A549 (cell line): ENCODE results near the gene DPPA3. TPM values are rescaled to one million over a fixed set of nuclear protein-coding genes. Genes with fewer than 3 reads are reported as not detected.
A peak's percentile ranks its signal among the peaks of the same experiment; 100 is the strongest.

Experiments used
- ATAC-seq, 2 experiments: fragments of 200-7000 bp in 1 of 2; fragments of >200 bp in 1 of 2; cut with Nextera tagmentation in 1 of 2; cut with Tn5 transposase in 1 of 2; 3 replicates each; pipeline versions ENCODE4 v1.8.0 to v1.9.1; 2018 to 2020; ENCODE audit warnings: mild to moderate bottlenecking in 1 of 2, moderate library complexity in 1 of 2
- CTCF ChIA-PET: fragments of 300-600 bp; sonication (Branson Sonifier 250); formaldehyde crosslinking; extraction: SDS; loops from one replicate; lab custom pipeline; 2021; ENCODE audit warnings: antibody characterized with exemption, inconsistent platforms; lab: Yijun Ruan, JAX
- POLR2A ChIA-PET: fragments of 350-600 bp; formaldehyde crosslinking; extraction: SDS; loops from one replicate; lab custom pipeline; 2021; ENCODE audit warnings: antibody characterized with exemption, inconsistent platforms; lab: Yijun Ruan, JAX
- DNase-seq, 2 experiments: peaks; one replicate each; pipeline versions ENCODE4 v3.0.0 to v3.0.0-alpha.2; 2011 to 2016; ENCODE audit warnings: low read depth in 1 of 2, low spot score in 1 of 2
- FAIRE-seq: peaks from 2 replicates; lab custom pipeline; 2011; peaks lifted over from hg19 to GRCh38; lab: Jason Lieb, UNC
- H3K27ac ChIP-seq, 2 experiments: fragments of >200 bp; sonication (Bioruptor Twin); formaldehyde crosslinking; 3 replicates each; pipeline ENCODE4 v1.5.1; 2016 to 2017
- H3K4me1 ChIP-seq: fragments of >200 bp; sonication (Bioruptor Twin); formaldehyde crosslinking; 3 replicates; pipeline ENCODE4 v1.6.1; 2016
- H3K4me2 ChIP-seq: fragments of >200 bp; sonication (Bioruptor Twin); formaldehyde crosslinking; 3 replicates; pipeline ENCODE4 v1.6.1; 2016
- H3K4me3 ChIP-seq: fragments of >200 bp; sonication (Bioruptor Twin); formaldehyde crosslinking; 3 replicates; pipeline ENCODE4 v1.5.1; 2016
- H3K9me3 ChIP-seq: fragments of >200 bp; sonication (Bioruptor Twin); formaldehyde crosslinking; 3 replicates; pipeline ENCODE4 v1.6.1; 2016
- BHLHE40 ChIP-seq: IDR thresholded peaks from 2 replicates; pipeline ENCODE4 v1.6.1; 2012; ENCODE audit warnings: low read depth, low read length, inconsistent platforms
- CEBPB ChIP-seq, 2 experiments: fragments of >200 bp in 1 of 2; sonication (Bioruptor Twin) in 1 of 2; formaldehyde crosslinking in 1 of 2; IDR thresholded peaks; 2 replicates each; pipeline ENCODE4 v1.6.1; 2012 to 2016
- CHD4 ChIP-seq: fragments of 200-600 bp; sonication (generic); IDR thresholded peaks from 2 replicates; pipeline ENCODE4 v1.6.1; 2016; ENCODE audit warnings: antibody characterized with exemption, mild to moderate bottlenecking, borderline replicate concordance
- EHF ChIP-seq: fragments of 250-450 bp; sonication (Bioruptor Pico); IDR thresholded peaks from 2 replicates; pipeline ENCODE4 v1.5.0; 2020; ENCODE audit warnings: mild to moderate bottlenecking
- EHMT2 ChIP-seq: fragments of 200-600 bp; sonication (generic); IDR thresholded peaks from 2 replicates; pipeline ENCODE4 v1.6.1; 2016; ENCODE audit warnings: antibody characterized with exemption, low read depth, mild to moderate bottlenecking, moderate library complexity
- FOXS1 ChIP-seq: fragments of 250-450 bp; sonication (Bioruptor Pico); IDR thresholded peaks from 2 replicates; pipeline ENCODE4 v1.5.0; 2020; ENCODE audit warnings: mild to moderate bottlenecking, moderate library complexity
- GATA3 ChIP-seq: IDR thresholded peaks from 2 replicates; pipeline ENCODE4 v1.6.1; 2012; ENCODE audit warnings: borderline replicate concordance
- JUN ChIP-seq, 2 experiments: fragments of >200 bp; sonication (Bioruptor Twin); formaldehyde crosslinking; IDR thresholded peaks; 2 replicates in 1 of 2; 3 replicates in 1 of 2; pipeline ENCODE4 v1.6.1; 2016 to 2017
- JUNB ChIP-seq: fragments of >200 bp; sonication (Bioruptor Twin); formaldehyde crosslinking; IDR thresholded peaks from 2 replicates; pipeline ENCODE4 v1.6.1; 2016
- MAFK ChIP-seq: fragments of 450-650 bp; IDR thresholded peaks from 2 replicates; pipeline ENCODE4 v1.6.1; 2014; ENCODE audit not compliant: partially characterized antibody
- MAZ ChIP-seq: fragments of 150-350 bp; IDR thresholded peaks from 2 replicates; pipeline ENCODE4 v1.6.1; 2014; ENCODE audit warnings: antibody characterized with exemption, low read depth, low read length, borderline replicate concordance
- PBX3 ChIP-seq: IDR thresholded peaks from 2 replicates; pipeline ENCODE4 v1.6.1; 2012
- POLR2A ChIP-seq: IDR thresholded peaks from 2 replicates; pipeline ENCODE4 v1.6.1; 2012; ENCODE audit warnings: mild to moderate bottlenecking, low read length
- POLR2AphosphoS2 ChIP-seq: conservative IDR thresholded peaks from 2 replicates; pipeline ENCODE4 v1.6.1; 2012; ENCODE audit warnings: low read length, improper control_type of control experiment, inconsistent platforms
- RAD21 ChIP-seq, 2 experiments: fragments of >200 bp in 1 of 2; sonication (Bioruptor Twin) in 1 of 2; formaldehyde crosslinking in 1 of 2; IDR thresholded peaks in 1 of 2; conservative IDR thresholded peaks in 1 of 2; 2 replicates in 1 of 2; 3 replicates in 1 of 2; pipeline ENCODE4 v1.6.1; 2012 to 2018; ENCODE audit warnings: inconsistent platforms in 1 of 2
- RARB ChIP-seq: fragments of 250-450 bp; sonication (Bioruptor Pico); IDR thresholded peaks from 2 replicates; pipeline ENCODE4 v1.8.0; 2021; ENCODE audit warnings: mild to moderate bottlenecking, moderate library complexity
- RNF2 ChIP-seq: fragments of 200-600 bp; sonication (generic); IDR thresholded peaks from 2 replicates; pipeline ENCODE4 v1.6.1; 2016; ENCODE audit warnings: low read depth, mild to moderate bottlenecking, antibody characterized with exemption, moderate library complexity, borderline replicate concordance
- SMC3 ChIP-seq: fragments of >200 bp; sonication (Bioruptor Twin); formaldehyde crosslinking; IDR thresholded peaks from 3 replicates; pipeline ENCODE4 v1.6.1; 2018; ENCODE audit warnings: inconsistent platforms
- TP53 ChIP-seq: fragments of 250-450 bp; sonication (Bioruptor Pico); IDR thresholded peaks from 2 replicates; pipeline ENCODE4 v1.5.0; 2021; ENCODE audit warnings: mild to moderate bottlenecking, moderate library complexity
- ZFP36 ChIP-seq: fragments of 450-650 bp; IDR thresholded peaks from 2 replicates; pipeline ENCODE4 v1.6.1; 2014; ENCODE audit warnings: borderline replicate concordance; ENCODE audit not compliant: partially characterized antibody
- ZSCAN20 ChIP-seq: fragments of 250-450 bp; sonication (Bioruptor Pico); IDR thresholded peaks from 2 replicates; pipeline ENCODE4 v1.8.0; 2022; ENCODE audit warnings: mild to moderate bottlenecking, moderate library complexity
- WGBS: methylation state at CpG from one replicate; pipeline ENCODE4 v1.1.6; 2017; ENCODE audit errors: missing lambda C conversion rate; 5-methylcytosine and 5-hydroxymethylcytosine counted together
- polyA plus RNA-seq, 4 experiments: library from polyadenylated mRNA; depleted of rRNA in 3 of 4; stranded (reverse); fragments of >200 nt; fragmentation: RNase III in 1 of 4; extraction: RNeasy Plus Mini Kit Qiagen cat#74134 plus additional on column Dnase treatment in 1 of 4; gene quantifications; 2 replicates in 3 of 4; 3 replicates in 1 of 4; pipeline ENCODE4 v1.2.3, GENCODE V29; 2011 to 2017
- TF ChIP-seq, protein P1 (sequence below): fragments of >200 bp; sonication (Bioruptor Twin); formaldehyde crosslinking; IDR thresholded peaks from 3 replicates; pipeline ENCODE4 v1.5.1; 2016
- TF ChIP-seq, protein P2 (sequence below): IDR thresholded peaks from 2 replicates; pipeline ENCODE4 v1.6.1; 2012
- TF ChIP-seq, protein P3 (sequence below): IDR thresholded peaks from 2 replicates; pipeline ENCODE4 v1.6.1; 2012; ENCODE audit warnings: low read depth, borderline replicate concordance

The DPPA3 gene
- polyA plus RNA-seq, 2 of the 4 experiments (the other 2 are of a cell fraction): not detected

GRCh38 chr12:7716381-7716780 is 5.1 kb downstream of the DPPA3 start:
- H3K27ac ChIP-seq: no peak overlapping the region
- 1% methylated on average over 5 of the region's 5 CpGs for WGBS
- ChIA-PET POLR2A (no interaction called here), CTCF (interaction anchor here (0.6 to 1.8 kb wide), 11 partner anchors 10 to 278 kb away, joined by 3 to 7 read pairs (median 3); no protein-coding TSS in a partner anchor)
- no peaks in the 10 kb centered on the region for H3K4me1 ChIP-seq
- no peak overlapping the region for H3K4me3 ChIP-seq
- peak; percentile 14; the same call in 1 of the 3 replicates for TF ChIP-seq SMC3
- no peak for TF ChIP-seq ZSCAN20
- TF ChIP-seq TP53 (CRISPR knock-in tag): no peak
- TF ChIP-seq POLR2A: no peak
- TF ChIP-seq RAD21 (conservative IDR thresholded peaks at IDR 0.05 in 1 of 2, IDR thresholded peaks at IDR 0.05 in 1 of 2): peak; percentile 43 to 45; a peak in 4 of 5 replicates
- TF ChIP-seq, protein P1, sequence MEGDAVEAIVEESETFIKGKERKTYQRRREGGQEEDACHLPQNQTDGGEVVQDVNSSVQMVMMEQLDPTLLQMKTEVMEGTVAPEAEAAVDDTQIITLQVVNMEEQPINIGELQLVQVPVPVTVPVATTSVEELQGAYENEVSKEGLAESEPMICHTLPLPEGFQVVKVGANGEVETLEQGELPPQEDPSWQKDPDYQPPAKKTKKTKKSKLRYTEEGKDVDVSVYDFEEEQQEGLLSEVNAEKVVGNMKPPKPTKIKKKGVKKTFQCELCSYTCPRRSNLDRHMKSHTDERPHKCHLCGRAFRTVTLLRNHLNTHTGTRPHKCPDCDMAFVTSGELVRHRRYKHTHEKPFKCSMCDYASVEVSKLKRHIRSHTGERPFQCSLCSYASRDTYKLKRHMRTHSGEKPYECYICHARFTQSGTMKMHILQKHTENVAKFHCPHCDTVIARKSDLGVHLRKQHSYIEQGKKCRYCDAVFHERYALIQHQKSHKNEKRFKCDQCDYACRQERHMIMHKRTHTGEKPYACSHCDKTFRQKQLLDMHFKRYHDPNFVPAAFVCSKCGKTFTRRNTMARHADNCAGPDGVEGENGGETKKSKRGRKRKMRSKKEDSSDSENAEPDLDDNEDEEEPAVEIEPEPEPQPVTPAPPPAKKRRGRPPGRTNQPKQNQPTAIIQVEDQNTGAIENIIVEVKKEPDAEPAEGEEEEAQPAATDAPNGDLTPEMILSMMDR: peak; percentile 47
- TF ChIP-seq RARB (CRISPR knock-in tag): no peak
- no peak for TF ChIP-seq RNF2
- no peaks in the 10 kb centered on the region for H3K9me3 ChIP-seq
- H3K4me2 ChIP-seq: no peak overlapping the region
- DNase-seq (peak; percentile 38 to 43), FAIRE-seq (no peak), ATAC-seq (peak; percentile 84 to 85)

DNA sequence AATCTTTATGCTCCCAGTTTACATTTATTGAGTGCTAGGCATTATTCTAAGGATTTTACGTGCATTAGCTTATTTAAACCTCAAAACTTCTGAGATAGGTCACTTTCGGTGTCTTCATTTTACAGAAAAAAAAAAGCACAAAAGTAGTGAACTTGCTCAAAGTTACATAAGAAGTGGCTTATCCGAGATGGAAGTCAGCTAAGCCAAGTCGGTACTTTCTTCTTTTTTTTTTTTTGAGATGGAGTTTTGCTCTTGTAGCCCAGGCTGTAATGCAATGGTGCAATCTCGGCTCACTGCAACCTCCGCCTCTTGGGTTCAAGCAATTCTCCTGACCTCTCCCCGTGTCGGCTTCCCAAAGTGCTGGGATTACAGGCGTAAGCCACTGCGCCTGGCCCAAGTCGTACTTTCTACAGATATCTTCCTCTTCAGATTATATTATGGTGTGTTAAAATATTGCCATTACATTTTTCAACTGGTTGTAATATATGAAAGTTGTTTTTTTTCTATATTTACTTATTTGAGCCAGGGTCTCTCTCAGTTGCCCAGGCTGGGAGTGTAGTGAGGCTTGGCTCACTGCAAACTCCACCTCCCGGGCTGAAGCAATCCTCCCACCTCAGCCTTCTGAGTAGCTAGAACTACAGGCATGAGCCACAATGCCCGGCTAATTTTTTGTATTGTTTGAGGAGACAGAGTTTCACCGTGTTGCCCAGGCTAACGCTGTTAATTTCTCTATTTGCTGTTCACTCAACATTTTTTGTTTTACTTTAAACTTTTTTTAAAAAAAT is 8.9 kb downstream of the DPPA3 start:
- FAIRE-seq (no peak), ATAC-seq (no peak)

DNA sequence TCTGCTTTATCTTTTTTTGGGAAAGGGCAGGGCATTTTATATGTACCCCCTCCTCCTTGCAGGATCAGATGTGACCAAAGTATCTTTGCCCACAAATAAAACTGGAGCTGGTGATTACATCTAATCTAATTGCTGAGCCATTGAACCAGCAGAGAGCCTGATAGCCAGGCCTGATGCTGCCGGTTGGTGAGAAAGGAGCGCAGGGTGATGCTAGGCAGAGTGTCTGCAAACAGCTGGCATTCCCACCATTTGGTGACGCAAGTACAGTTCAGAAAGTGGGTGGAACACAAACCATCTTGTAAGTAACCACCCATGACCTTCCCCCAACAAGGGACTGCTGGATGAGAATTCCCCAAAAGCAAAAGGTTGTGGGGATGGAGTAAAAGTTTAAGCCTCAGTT is 12.7 kb downstream of the DPPA3 start:
- TF ChIP-seq POLR2AphosphoS2: no peak
- TF ChIP-seq FOXS1 (CRISPR knock-in tag): no peak
- no peak for TF ChIP-seq EHF (CRISPR knock-in tag)
- H3K4me3 ChIP-seq: no peak overlapping the region
- no peak overlapping the region for H3K27ac ChIP-seq
- ATAC-seq: no peak
- no peaks in the 10 kb centered on the region for H3K4me1 ChIP-seq
- H3K9me3 ChIP-seq: 0 out of 3 replicates have a peak, but pooled peaks cover 3% of the 10 kb centered on the region
- no peak for DNase-seq
- CTCF ChIA-PET: interaction anchor here (0.6 to 0.9 kb wide), 4 partner anchors 18 to 246 kb away, joined by 3 read pairs; no protein-coding TSS in a partner anchor
- FAIRE-seq: no peak
- WGBS: 90% methylated on average over 3 of the region's 3 CpGs
- H3K4me2 ChIP-seq: no peak overlapping the region
- POLR2A ChIA-PET: no interaction called here

More for the DNA sequence above, 8.9 kb downstream of the DPPA3 start:
- no peaks in the 10 kb centered on the region for H3K9me3 ChIP-seq
- no peaks in the 10 kb centered on the region for H3K4me1 ChIP-seq
- no peak overlapping the region for H3K4me2 ChIP-seq
- TF ChIP-seq JUN (IDR thresholded peaks at IDR 0.05): no peak
- TF ChIP-seq RAD21 (conservative IDR thresholded peaks at IDR 0.05 in 1 of 2, IDR thresholded peaks at IDR 0.05 in 1 of 2): no peak
- CTCF ChIA-PET: no interaction called here
- H3K27ac ChIP-seq: no peak overlapping the region
- no peak for DNase-seq
- H3K4me3 ChIP-seq: no peak overlapping the region
- 58% methylated on average over 15 of the region's 15 CpGs for WGBS
- POLR2A ChIA-PET: no interaction called here

DNA sequence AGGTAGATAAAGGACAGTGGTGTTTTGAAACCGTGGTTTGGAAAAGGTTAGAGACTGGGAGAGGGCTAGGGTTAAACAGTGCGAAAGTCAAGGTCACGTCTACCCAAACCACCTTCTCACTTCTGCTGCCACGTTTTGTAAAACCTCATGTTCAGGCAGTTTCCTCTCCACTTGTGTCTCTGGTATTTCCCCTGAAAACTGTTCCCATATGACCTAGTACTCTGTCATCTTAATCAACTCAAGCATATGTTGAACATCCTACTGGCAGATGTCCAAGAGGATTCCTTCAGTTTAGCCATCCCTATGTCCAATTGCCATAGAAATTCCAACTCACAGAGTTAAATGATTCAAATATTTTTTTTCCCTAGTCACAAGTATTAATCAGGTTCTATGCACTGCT is 18.5 kb downstream of the DPPA3 start:
- H3K4me2 ChIP-seq: no peak overlapping the region
- 0 out of 3 replicates have a peak, but pooled peaks cover 3% of the 10 kb centered on the region for H3K9me3 ChIP-seq
- ATAC-seq: no peak
- CTCF ChIA-PET: no interaction called here
- no peak overlapping the region for H3K4me3 ChIP-seq
- FAIRE-seq: no peak
- POLR2A ChIA-PET: no interaction called here
- no peaks in the 10 kb centered on the region for H3K4me1 ChIP-seq
- no peak overlapping the region for H3K27ac ChIP-seq
- DNase-seq: no peak
- WGBS: 42% methylated on average over 4 of the region's 4 CpGs
- TF ChIP-seq SMC3 (no peak), MAFK (no peak), EHMT2 (no peak), CHD4 (no peak), MAZ (no peak), ZSCAN20 (no peak), GATA3 (no peak), PBX3 (no peak), JUNB (no peak), ZFP36 (no peak), BHLHE40 (no peak), CEBPB (IDR thresholded peaks at IDR 0.05) (no peak)
- TF ChIP-seq, protein P2, sequence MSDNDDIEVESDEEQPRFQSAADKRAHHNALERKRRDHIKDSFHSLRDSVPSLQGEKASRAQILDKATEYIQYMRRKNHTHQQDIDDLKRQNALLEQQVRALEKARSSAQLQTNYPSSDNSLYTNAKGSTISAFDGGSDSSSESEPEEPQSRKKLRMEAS: no peak
- TF ChIP-seq, protein P1: no peak
- TF ChIP-seq, protein P3, sequence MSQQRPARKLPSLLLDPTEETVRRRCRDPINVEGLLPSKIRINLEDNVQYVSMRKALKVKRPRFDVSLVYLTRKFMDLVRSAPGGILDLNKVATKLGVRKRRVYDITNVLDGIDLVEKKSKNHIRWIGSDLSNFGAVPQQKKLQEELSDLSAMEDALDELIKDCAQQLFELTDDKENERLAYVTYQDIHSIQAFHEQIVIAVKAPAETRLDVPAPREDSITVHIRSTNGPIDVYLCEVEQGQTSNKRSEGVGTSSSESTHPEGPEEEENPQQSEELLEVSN: no peak
